ENCODE results near the gene KRT80. TPM values are rescaled to one million over a fixed set of nuclear protein-coding genes. Genes with fewer than 3 reads are reported as not detected.

The KRT80 gene
- total and polyA plus RNA-seq, 2 experiments from 2014 or later, result not detected

- Histone ChIP-seq H3K27me3 (ENCODE audit: insufficient read depth) (no peaks in the 10 kb centered on the region), H3K27ac (ENCODE audit: low read depth) (peak overlapping the region; percentile 98), H3K9me2 (ENCODE audit: insufficient read depth) (0 out of 2 replicates have a peak, but pooled peaks cover 2% of the 10 kb centered on the region), H3K79me2 (replicated peaks; ENCODE audit: insufficient read depth) (no peaks in the 10 kb centered on the region), H3F3A (replicated peaks; ENCODE audit: low read depth) (peaks cover 16% of the 10 kb centered on the region; the same call in 1 of the 2 replicates), H3K36me3 (ENCODE audit: insufficient read depth) (no peaks in the 10 kb centered on the region), H3K4me2 (peak overlapping the region; percentile 79), H3K4me1 (ENCODE audit: insufficient read depth) (peaks cover 61% of the 10 kb centered on the region), H3K4me3 (peak overlapping the region; percentile 27), H4K20me1 (replicated peaks; ENCODE audit: insufficient read depth) (no peaks in the 10 kb centered on the region), H2AFZ (0 out of 2 replicates have a peak overlapping the region, but pooled peaks have one; percentile 38)
- Mint-ChIP-seq H3K36me3 (ENCODE audit: low read depth) (no peaks in the 10 kb centered on the region), H3K27ac (peak overlapping the region; percentile 96), H3K27me3 (ENCODE audit: insufficient read depth, low read depth, poor library complexity) (peaks cover 28% of the 10 kb centered on the region), H3K9me3 (no peaks in the 10 kb centered on the region; the same call in 2 of the 3 replicates), H3K4me1 (peaks cover 73% of the 10 kb centered on the region), H3K4me3 (peak overlapping the region; percentile 27; the same call in 1 of the 3 replicates)
- ATAC-seq (peak; percentile 87), DNase-seq (ENCODE audit: low spot score) (peak; percentile 85)
- TF ChIP-seq POLR2AphosphoS5 (IDR thresholded peaks at IDR 0.05; ENCODE audit: low read depth) (peak; percentile 76), ZNF462 (CRISPR knock-in tag; IDR thresholded peaks at IDR 0.05) (peak; percentile 83), CREB1 (CRISPR knock-in tag; IDR thresholded peaks at IDR 0.05; ENCODE audit: low read depth) (no peak)
Observed at GRCh38 chr12:52125476-52125900, 66.3 kb downstream of the KRT80 start.

DNA sequence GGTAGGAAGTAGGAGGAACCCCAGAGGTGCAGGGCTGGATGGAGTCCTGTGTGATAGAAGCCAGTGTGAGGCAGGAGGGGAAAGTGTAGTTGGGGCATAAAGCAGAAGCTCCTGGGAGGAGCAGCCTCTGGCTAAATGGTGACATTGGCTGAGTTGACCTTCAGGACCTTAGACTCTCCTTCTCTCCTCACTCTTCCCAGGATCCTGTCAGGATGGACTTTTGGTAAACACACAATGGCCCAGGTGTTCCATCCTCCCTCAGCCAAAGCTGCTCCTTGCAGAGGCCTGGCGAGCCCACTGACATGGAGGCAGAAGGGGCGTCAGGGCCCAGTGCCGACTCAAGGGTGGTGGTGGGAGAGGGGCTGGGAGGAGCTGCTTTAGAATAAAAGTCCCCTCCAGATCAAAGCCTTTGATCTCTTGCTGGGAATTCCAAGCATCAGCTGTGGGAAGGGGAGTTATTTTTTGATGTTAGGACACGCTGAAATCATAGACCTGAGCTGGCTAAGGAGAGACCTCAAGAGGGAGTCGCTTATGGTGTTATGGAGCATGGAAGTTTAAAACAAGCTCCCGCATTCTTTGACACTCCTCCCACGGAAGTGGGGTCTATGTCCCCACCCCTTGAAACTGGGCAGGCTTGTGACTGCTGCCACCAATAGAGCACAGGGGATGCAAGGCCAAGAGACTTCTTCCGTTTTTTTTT is 68.2 kb downstream of the KRT80 start:
- Histone ChIP-seq H4K20me1 (replicated peaks; ENCODE audit: insufficient read depth) (no peaks in the 10 kb centered on the region), H3K27me3 (ENCODE audit: insufficient read depth) (no peaks in the 10 kb centered on the region), H3K4me3 (no peak overlapping the region), H3K27ac (ENCODE audit: low read depth) (no peak overlapping the region), H3K4me2 (peak overlapping the region; percentile 38; the same call in 1 of the 2 replicates), H3K36me3 (ENCODE audit: insufficient read depth) (no peaks in the 10 kb centered on the region), H3K4me1 (ENCODE audit: insufficient read depth) (peaks cover 70% of the 10 kb centered on the region), H2AFZ (no peak overlapping the region), H3K79me2 (replicated peaks; ENCODE audit: insufficient read depth) (no peaks in the 10 kb centered on the region), H3K9me2 (ENCODE audit: insufficient read depth) (0 out of 2 replicates have a peak, but pooled peaks cover 3% of the 10 kb centered on the region), H3F3A (replicated peaks; ENCODE audit: low read depth) (peaks cover 16% of the 10 kb centered on the region; the same call in 1 of the 2 replicates)
- Mint-ChIP-seq H3K4me1 (peaks cover 83% of the 10 kb centered on the region), H3K27ac (no peak overlapping the region), H3K9me3 (no peaks in the 10 kb centered on the region; the same call in 2 of the 3 replicates), H3K27me3 (ENCODE audit: insufficient read depth, low read depth, poor library complexity) (peaks cover 36% of the 10 kb centered on the region), H3K4me3 (no peak overlapping the region; the same call in 2 of the 3 replicates), H3K36me3 (ENCODE audit: low read depth) (no peaks in the 10 kb centered on the region)
- no peak for ATAC-seq
- DNase-seq (ENCODE audit: low spot score), result peak; percentile 60
- TF ChIP-seq, protein P1, sequence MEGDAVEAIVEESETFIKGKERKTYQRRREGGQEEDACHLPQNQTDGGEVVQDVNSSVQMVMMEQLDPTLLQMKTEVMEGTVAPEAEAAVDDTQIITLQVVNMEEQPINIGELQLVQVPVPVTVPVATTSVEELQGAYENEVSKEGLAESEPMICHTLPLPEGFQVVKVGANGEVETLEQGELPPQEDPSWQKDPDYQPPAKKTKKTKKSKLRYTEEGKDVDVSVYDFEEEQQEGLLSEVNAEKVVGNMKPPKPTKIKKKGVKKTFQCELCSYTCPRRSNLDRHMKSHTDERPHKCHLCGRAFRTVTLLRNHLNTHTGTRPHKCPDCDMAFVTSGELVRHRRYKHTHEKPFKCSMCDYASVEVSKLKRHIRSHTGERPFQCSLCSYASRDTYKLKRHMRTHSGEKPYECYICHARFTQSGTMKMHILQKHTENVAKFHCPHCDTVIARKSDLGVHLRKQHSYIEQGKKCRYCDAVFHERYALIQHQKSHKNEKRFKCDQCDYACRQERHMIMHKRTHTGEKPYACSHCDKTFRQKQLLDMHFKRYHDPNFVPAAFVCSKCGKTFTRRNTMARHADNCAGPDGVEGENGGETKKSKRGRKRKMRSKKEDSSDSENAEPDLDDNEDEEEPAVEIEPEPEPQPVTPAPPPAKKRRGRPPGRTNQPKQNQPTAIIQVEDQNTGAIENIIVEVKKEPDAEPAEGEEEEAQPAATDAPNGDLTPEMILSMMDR (conservative IDR thresholded peaks at IDR 0.05; ENCODE audit: low read depth in 2 of 2), result no peak
- TF ChIP-seq CREB1 (CRISPR knock-in tag; IDR thresholded peaks at IDR 0.05; ENCODE audit: low read depth) (no peak), ZNF331 (CRISPR knock-in tag; IDR thresholded peaks at IDR 0.05; ENCODE audit: low read depth) (no peak), ZNF114 (CRISPR knock-in tag; IDR thresholded peaks at IDR 0.05) (no peak), JUNB (IDR thresholded peaks at IDR 0.05; ENCODE audit: unreplicated experiment) (no peak), REST (IDR thresholded peaks at IDR 0.05; ENCODE audit: unreplicated experiment) (no peak)

All from GM23338 (cell line).